ENCODE measurements around the gene TMEM132D. TPM values are rescaled to one million over a fixed set of nuclear protein-coding genes. Genes with fewer than 3 reads are reported as not detected.

TMEM132D gene
- total RNA-seq, 1 experiment from 2014 or later: not detected

- no peak overlapping the region for H3K4me3 ChIP-seq (ENCODE audit: low read length)
- no peaks in the 10 kb centered on the region for H4K20me1 ChIP-seq (ENCODE audit: insufficient read depth, low read depth, low read length)
- H3K9me3 ChIP-seq (ENCODE audit: low read length): no peaks in the 10 kb centered on the region
- no peaks in the 10 kb centered on the region for H3K4me1 ChIP-seq (ENCODE audit: low read length)
- H2AFZ ChIP-seq (ENCODE audit: low read length): no peak overlapping the region
- no peak overlapping the region for H3K4me2 ChIP-seq (ENCODE audit: low read depth, low read length, poor library complexity, severe bottlenecking)
- no peaks in the 10 kb centered on the region for H3K27me3 ChIP-seq (ENCODE audit: low read length)
- H3K36me3 ChIP-seq (ENCODE audit: insufficient read depth, low read length): no peaks in the 10 kb centered on the region
- no peak for DNase-seq
- no peaks in the 10 kb centered on the region for H3K79me2 ChIP-seq (ENCODE audit: low read length)
- no peak overlapping the region for H3K9ac ChIP-seq (ENCODE audit: low read length)
- no peak overlapping the region for H3K27ac ChIP-seq (ENCODE audit: low read length)
- H3K9me2 ChIP-seq (replicated peaks; ENCODE audit: insufficient read depth, low read length): no peaks in the 10 kb centered on the region
Observed at GRCh38 chr12:129672110-129672509, 231.7 kb downstream of the TMEM132D start.

- no peaks in the 10 kb centered on the region for H4K20me1 ChIP-seq (ENCODE audit: insufficient read depth, low read depth, low read length)
- H3K4me3 ChIP-seq (ENCODE audit: low read length): no peak overlapping the region
- no peaks in the 10 kb centered on the region for H3K27me3 ChIP-seq (ENCODE audit: low read length)
- H3K9ac ChIP-seq (ENCODE audit: low read length): no peak overlapping the region
- no peaks in the 10 kb centered on the region for H3K9me3 ChIP-seq (ENCODE audit: low read length)
- H3K9me2 ChIP-seq (replicated peaks; ENCODE audit: insufficient read depth, low read length): no peaks in the 10 kb centered on the region
- H2AFZ ChIP-seq (ENCODE audit: low read length): no peak overlapping the region
- H3K4me2 ChIP-seq (ENCODE audit: low read depth, low read length, poor library complexity, severe bottlenecking): no peak overlapping the region
- no peaks in the 10 kb centered on the region for H3K4me1 ChIP-seq (ENCODE audit: low read length)
- DNase-seq: no peak
- no peaks in the 10 kb centered on the region for H3K79me2 ChIP-seq (ENCODE audit: low read length)
- no peaks in the 10 kb centered on the region for H3K36me3 ChIP-seq (ENCODE audit: insufficient read depth, low read length)
- no peak overlapping the region for H3K27ac ChIP-seq (ENCODE audit: low read length)
Observed at GRCh38 chr12:129670256-129670920, 233.4 kb downstream of the TMEM132D start.

- H3K36me3 ChIP-seq (ENCODE audit: insufficient read depth, low read length): no peaks in the 10 kb centered on the region
- H3K9me3 ChIP-seq (ENCODE audit: low read length): no peaks in the 10 kb centered on the region
- no peak overlapping the region for H3K4me2 ChIP-seq (ENCODE audit: low read depth, low read length, poor library complexity, severe bottlenecking)
- DNase-seq: no peak
- H3K79me2 ChIP-seq (ENCODE audit: low read length): no peaks in the 10 kb centered on the region
- no peaks in the 10 kb centered on the region for H4K20me1 ChIP-seq (ENCODE audit: insufficient read depth, low read depth, low read length)
- H3K4me1 ChIP-seq (ENCODE audit: low read length): no peaks in the 10 kb centered on the region
- no peaks in the 10 kb centered on the region for H3K9me2 ChIP-seq (replicated peaks; ENCODE audit: insufficient read depth, low read length)
- H3K27ac ChIP-seq (ENCODE audit: low read length): no peak overlapping the region
- H3K27me3 ChIP-seq (ENCODE audit: low read length): no peaks in the 10 kb centered on the region
- H3K9ac ChIP-seq (ENCODE audit: low read length): no peak overlapping the region
- no peak overlapping the region for H3K4me3 ChIP-seq (ENCODE audit: low read length)
- no peak overlapping the region for H2AFZ ChIP-seq (ENCODE audit: low read length)
Observed at GRCh38 chr12:129665414-129665813, 238.4 kb downstream of the TMEM132D start.

- Histone ChIP-seq H3K27me3 (ENCODE audit: low read length) (no peaks in the 10 kb centered on the region), H3K36me3 (ENCODE audit: insufficient read depth, low read length) (no peaks in the 10 kb centered on the region), H3K9me2 (replicated peaks; ENCODE audit: insufficient read depth, low read length) (no peaks in the 10 kb centered on the region), H4K20me1 (ENCODE audit: insufficient read depth, low read depth, low read length) (no peaks in the 10 kb centered on the region), H3K4me1 (ENCODE audit: low read length) (no peaks in the 10 kb centered on the region), H2AFZ (ENCODE audit: low read length) (no peak overlapping the region), H3K79me2 (ENCODE audit: low read length) (no peaks in the 10 kb centered on the region), H3K4me2 (ENCODE audit: low read depth, low read length, poor library complexity, severe bottlenecking) (no peak overlapping the region), H3K9me3 (ENCODE audit: low read length) (no peaks in the 10 kb centered on the region), H3K9ac (ENCODE audit: low read length) (no peak overlapping the region), H3K27ac (ENCODE audit: low read length) (no peak overlapping the region), H3K4me3 (ENCODE audit: low read length) (no peak overlapping the region)
- DNase-seq: no peak
Observed at GRCh38 chr12:129662234-129662633, 241.6 kb downstream of the TMEM132D start.

- no peaks in the 10 kb centered on the region for H3K4me1 ChIP-seq (ENCODE audit: low read length)
- H2AFZ ChIP-seq (ENCODE audit: low read length): no peak overlapping the region
- H3K79me2 ChIP-seq (ENCODE audit: low read length): no peaks in the 10 kb centered on the region
- no peaks in the 10 kb centered on the region for H4K20me1 ChIP-seq (ENCODE audit: insufficient read depth, low read depth, low read length)
- no peaks in the 10 kb centered on the region for H3K36me3 ChIP-seq (ENCODE audit: insufficient read depth, low read length)
- H3K4me3 ChIP-seq (ENCODE audit: low read length): no peak overlapping the region
- H3K9me3 ChIP-seq (ENCODE audit: low read length): no peaks in the 10 kb centered on the region
- no peaks in the 10 kb centered on the region for H3K27me3 ChIP-seq (ENCODE audit: low read length)
- no peaks in the 10 kb centered on the region for H3K9me2 ChIP-seq (replicated peaks; ENCODE audit: insufficient read depth, low read length)
- no peak for DNase-seq
- H3K9ac ChIP-seq (ENCODE audit: low read length): no peak overlapping the region
- H3K27ac ChIP-seq (ENCODE audit: low read length): no peak overlapping the region
- no peak overlapping the region for H3K4me2 ChIP-seq (ENCODE audit: low read depth, low read length, poor library complexity, severe bottlenecking)
Observed at GRCh38 chr12:129660946-129661345, 242.9 kb downstream of the TMEM132D start.

- H3K9me2 ChIP-seq (replicated peaks; ENCODE audit: insufficient read depth, low read length): no peaks in the 10 kb centered on the region
- DNase-seq: no peak
- H3K4me2 ChIP-seq (ENCODE audit: low read depth, low read length, poor library complexity, severe bottlenecking): no peak overlapping the region
- no peak overlapping the region for H3K27ac ChIP-seq (ENCODE audit: low read length)
- H3K9me3 ChIP-seq (ENCODE audit: low read length): no peaks in the 10 kb centered on the region
- H3K36me3 ChIP-seq (ENCODE audit: insufficient read depth, low read length): no peaks in the 10 kb centered on the region
- no peaks in the 10 kb centered on the region for H3K79me2 ChIP-seq (ENCODE audit: low read length)
- no peaks in the 10 kb centered on the region for H3K4me1 ChIP-seq (ENCODE audit: low read length)
- no peak overlapping the region for H2AFZ ChIP-seq (ENCODE audit: low read length)
- H3K4me3 ChIP-seq (ENCODE audit: low read length): no peak overlapping the region
- no peaks in the 10 kb centered on the region for H3K27me3 ChIP-seq (ENCODE audit: low read length)
- no peak overlapping the region for H3K9ac ChIP-seq (ENCODE audit: low read length)
- H4K20me1 ChIP-seq (ENCODE audit: insufficient read depth, low read depth, low read length): no peaks in the 10 kb centered on the region
Observed at GRCh38 chr12:129659961-129660622, 243.7 kb downstream of the TMEM132D start.

- no peak overlapping the region for H3K27ac ChIP-seq (ENCODE audit: low read length)
Observed at GRCh38 chr12:129657179-129657578, 246.6 kb downstream of the TMEM132D start.

GRCh38 chr12:129651951-129652350, 251.9 kb downstream of the TMEM132D start:
- Histone ChIP-seq H3K4me1 (ENCODE audit: low read length) (no peaks in the 10 kb centered on the region), H3K4me3 (ENCODE audit: low read length) (no peak overlapping the region), H4K20me1 (ENCODE audit: insufficient read depth, low read depth, low read length) (no peaks in the 10 kb centered on the region), H3K9ac (ENCODE audit: low read length) (no peak overlapping the region), H3K79me2 (ENCODE audit: low read length) (no peaks in the 10 kb centered on the region), H2AFZ (ENCODE audit: low read length) (no peak overlapping the region), H3K9me3 (ENCODE audit: low read length) (no peaks in the 10 kb centered on the region; the same call in none of the 2 replicates), H3K27ac (ENCODE audit: low read length) (no peak overlapping the region), H3K4me2 (ENCODE audit: low read depth, low read length, poor library complexity, severe bottlenecking) (no peak overlapping the region), H3K27me3 (ENCODE audit: low read length) (no peaks in the 10 kb centered on the region), H3K9me2 (replicated peaks; ENCODE audit: insufficient read depth, low read length) (peaks cover 3% of the 10 kb centered on the region; the same call in 1 of the 2 replicates), H3K36me3 (ENCODE audit: insufficient read depth, low read length) (no peaks in the 10 kb centered on the region)
- DNase-seq: no peak

More at GRCh38 chr12:129657179-129657578, 246.6 kb downstream of the TMEM132D start:
- H3K36me3 ChIP-seq (ENCODE audit: insufficient read depth, low read length): no peaks in the 10 kb centered on the region
- no peaks in the 10 kb centered on the region; the same call in 1 of the 2 replicates for H3K9me3 ChIP-seq (ENCODE audit: low read length)
- H2AFZ ChIP-seq (ENCODE audit: low read length): no peak overlapping the region
- H4K20me1 ChIP-seq (ENCODE audit: insufficient read depth, low read depth, low read length): no peaks in the 10 kb centered on the region
- no peaks in the 10 kb centered on the region for H3K27me3 ChIP-seq (ENCODE audit: low read length)
- no peak overlapping the region for H3K4me3 ChIP-seq (ENCODE audit: low read length)
- DNase-seq: no peak
- no peaks in the 10 kb centered on the region for H3K4me1 ChIP-seq (ENCODE audit: low read length)
- no peak overlapping the region for H3K4me2 ChIP-seq (ENCODE audit: low read depth, low read length, poor library complexity, severe bottlenecking)
- H3K79me2 ChIP-seq (ENCODE audit: low read length): no peaks in the 10 kb centered on the region
- H3K9me2 ChIP-seq (replicated peaks; ENCODE audit: insufficient read depth, low read length): no peaks in the 10 kb centered on the region
- H3K9ac ChIP-seq (ENCODE audit: low read length): no peak overlapping the region

Measured in Karpas-422 (cell line).